SK-N-SH (cell line): Measurements from ENCODE around the gene KRTAP29-1. TPM values are rescaled to one million over a fixed set of nuclear protein-coding genes. Genes with fewer than 3 reads are reported as not detected.
"Not testable (repeated sequence)": the region's sequence is repeated elsewhere in the genome, so short reads cannot be mapped to it uniquely, and the experiment has no call there.

ENCODE experiments used
- CTCF ChIA-PET: fragments of 300-600, 350-600 bp; formaldehyde crosslinking; extraction: SDS; loops from one replicate; lab custom pipeline; 2021; lab: Yijun Ruan, JAX
- POLR2A ChIA-PET: fragments of 350-600 bp; sonication (Branson Sonifier 250); formaldehyde crosslinking; extraction: SDS; loops from one replicate; lab custom pipeline; 2020; ENCODE audit warnings: antibody characterized with exemption, inconsistent platforms; lab: Yijun Ruan, JAX
- DNase-seq: peaks from one replicate; pipeline ENCODE4 v3.0.0; 2012
- H2AFZ ChIP-seq: fragments of 200-600 bp; sonication (generic); 2 replicates; pipeline ENCODE4 v1.8.1; 2016; ENCODE audit warnings: antibody characterized with exemption, mild to moderate bottlenecking, low read depth
- H3F3A ChIP-seq: fragments of 200-600 bp; sonication (generic); replicated peaks from 2 replicates; pipeline ENCODE3; 2016; ENCODE audit warnings: antibody characterized with exemption, mild to moderate bottlenecking; ENCODE audit not compliant: insufficient read depth
- H3K27ac ChIP-seq, 2 experiments: fragments of 200-500 bp in 1 of 2; fragments of 200-600 bp in 1 of 2; sonication (Bioruptor generic) in 1 of 2; sonication (generic), shearing (Covaris generic) in 1 of 2; 2 replicates each; pipeline versions ENCODE4 v1.5.1 to v1.6.1; 2014 to 2016; ENCODE audit warnings: low read depth in 2 of 2, inconsistent platforms in 1 of 2, low read length in 1 of 2, mild to moderate bottlenecking in 1 of 2, mixed read lengths in 1 of 2
- H3K27me3 ChIP-seq: fragments of 200-600 bp; sonication (generic), shearing (Covaris generic); 2 replicates; pipeline ENCODE4 v1.6.1; 2016; ENCODE audit warnings: mixed run types; ENCODE audit not compliant: insufficient read depth
- H3K36me3 ChIP-seq, 2 experiments: fragments of 200-500 bp in 1 of 2; fragments of 200-600 bp in 1 of 2; sonication (Bioruptor generic) in 1 of 2; sonication (generic) in 1 of 2; replicated peaks in 1 of 2; 2 replicates each; pipeline versions ENCODE3 to v1.5.1; 2014 to 2016; ENCODE audit warnings: low read length in 1 of 2, mild to moderate bottlenecking in 1 of 2; ENCODE audit not compliant: insufficient read depth in 2 of 2, control insufficient read depth in 1 of 2
- H3K4me1 ChIP-seq, 2 experiments: fragments of 200-500 bp in 1 of 2; fragments of 200-600 bp in 1 of 2; sonication (Bioruptor generic) in 1 of 2; sonication (generic), shearing (Covaris generic) in 1 of 2; 2 replicates each; pipeline versions ENCODE4 v1.5.1 to v1.6.1; 2014 to 2016; ENCODE audit warnings: low read depth in 1 of 2, low read length in 1 of 2, mixed run types in 1 of 2; ENCODE audit not compliant: insufficient read depth in 2 of 2, control insufficient read depth in 1 of 2
- H3K4me2 ChIP-seq: fragments of 200-600 bp; sonication (generic), shearing (Covaris generic); 2 replicates; pipeline ENCODE4 v1.6.1; 2017; ENCODE audit warnings: mixed run types
- H3K4me3 ChIP-seq, 2 experiments: fragments of 200-500 bp in 1 of 2; fragments of 200-600 bp in 1 of 2; sonication (Bioruptor generic) in 1 of 2; sonication (generic), shearing (Covaris generic) in 1 of 2; 2 replicates each; pipeline versions ENCODE4 v1.5.1 to v1.8.1; 2014 to 2016; ENCODE audit warnings: low read depth in 2 of 2, inconsistent platforms in 1 of 2, low read length in 1 of 2, mild to moderate bottlenecking in 1 of 2, mixed read lengths in 1 of 2, moderate library complexity in 1 of 2
- H3K79me2 ChIP-seq: fragments of 200-600 bp; sonication (generic); 2 replicates; pipeline ENCODE4 v1.8.1; 2017; ENCODE audit warnings: mild to moderate bottlenecking; ENCODE audit not compliant: insufficient read depth
- H3K9ac ChIP-seq: fragments of 200-600 bp; sonication (generic); 2 replicates; pipeline ENCODE4 v1.6.1; 2017; ENCODE audit warnings: mixed run types
- H3K9me2 ChIP-seq: fragments of 200-600 bp; sonication (generic); 2 replicates; pipeline ENCODE4 v1.6.1; 2017; ENCODE audit warnings: mixed run types
- H3K9me3 ChIP-seq: fragments of 200-600 bp; sonication (generic); 2 replicates; pipeline ENCODE4 v1.6.1; 2017; ENCODE audit warnings: mixed run types, mild to moderate bottlenecking, moderate library complexity
- H4K20me1 ChIP-seq: fragments of 200-600 bp; sonication (generic); 2 replicates; pipeline ENCODE4 v1.6.1; 2017; ENCODE audit warnings: mild to moderate bottlenecking, mixed run types; ENCODE audit not compliant: insufficient read depth
- CTCF ChIP-seq: fragments of 200-600 bp; sonication (generic); IDR thresholded peaks from 2 replicates; pipeline ENCODE4 v1.6.1; 2017; ENCODE audit warnings: antibody characterized with exemption, mild to moderate bottlenecking, moderate library complexity
- FOXJ3 ChIP-seq: sonication (generic); formaldehyde crosslinking; IDR thresholded peaks from 2 replicates; pipeline ENCODE4 v1.5.1; 2020; ENCODE audit warnings: mild to moderate bottlenecking, missing genetic modification reagents
- IRF3 ChIP-seq: fragments of 150-350 bp; IDR thresholded peaks from 2 replicates; pipeline ENCODE4 v1.6.1; 2016; ENCODE audit warnings: mild to moderate bottlenecking, low read depth, low read length
- MEF2A ChIP-seq: IDR thresholded peaks from 2 replicates; pipeline ENCODE4 v1.4.0; 2012; ENCODE audit warnings: low read depth, borderline replicate concordance
- MXI1 ChIP-seq: IDR thresholded peaks from 2 replicates; pipeline ENCODE4 v1.6.1; 2012; ENCODE audit warnings: mild to moderate bottlenecking, low read depth, low read length, improper control_type of control experiment
- NFIC ChIP-seq: IDR thresholded peaks from 2 replicates; pipeline ENCODE4 v1.4.0; 2012; ENCODE audit warnings: borderline replicate concordance
- NRF1 ChIP-seq: IDR thresholded peaks from 2 replicates; pipeline ENCODE4 v1.6.1; 2012; ENCODE audit warnings: low read depth, mild to moderate bottlenecking, low read length
- PBX3 ChIP-seq: IDR thresholded peaks from 2 replicates; pipeline ENCODE4; 2012
- POLR2AphosphoS5 ChIP-seq: IDR thresholded peaks from 2 replicates; pipeline ENCODE4 v1.6.1; 2012; ENCODE audit warnings: low read depth, low read length
- RCOR1 ChIP-seq: fragments of 150-350 bp; IDR thresholded peaks from 2 replicates; pipeline ENCODE4 v1.6.1; 2017; ENCODE audit warnings: antibody characterized with exemption, low read length
- SIN3A ChIP-seq: IDR thresholded peaks from 2 replicates; pipeline ENCODE4 v1.6.1; 2012; ENCODE audit warnings: low read depth, mild to moderate bottlenecking, low read length, moderate library complexity, borderline replicate concordance
- TAF1 ChIP-seq: IDR thresholded peaks from 2 replicates; pipeline ENCODE4 v1.6.1; 2012; ENCODE audit warnings: low read depth, mild to moderate bottlenecking, low read length, moderate library complexity, borderline replicate concordance
- TCF12 ChIP-seq: IDR thresholded peaks from 2 replicates; pipeline ENCODE4 v1.4.0; 2012
- WGBS: methylation state at CpG from one replicate; pipeline ENCODE4 v1.1.6; 2017; ENCODE audit warnings: low lambda C conversion rate; 5-methylcytosine and 5-hydroxymethylcytosine counted together
- polyA plus RNA-seq, 3 experiments: library from polyadenylated mRNA; depleted of rRNA; stranded (reverse); fragments of >200 nt; gene quantifications; 2 replicates each; pipeline ENCODE4 v1.2.3, GENCODE V29; 2012
- TF ChIP-seq, protein P1 (sequence below): IDR thresholded peaks from 2 replicates; pipeline ENCODE4 v1.4.0; 2012; ENCODE audit warnings: low read depth

KRTAP29-1 gene
- polyA plus RNA-seq, 1 of the 3 experiments (the other 2 are of a cell fraction) = not detected

DNA sequence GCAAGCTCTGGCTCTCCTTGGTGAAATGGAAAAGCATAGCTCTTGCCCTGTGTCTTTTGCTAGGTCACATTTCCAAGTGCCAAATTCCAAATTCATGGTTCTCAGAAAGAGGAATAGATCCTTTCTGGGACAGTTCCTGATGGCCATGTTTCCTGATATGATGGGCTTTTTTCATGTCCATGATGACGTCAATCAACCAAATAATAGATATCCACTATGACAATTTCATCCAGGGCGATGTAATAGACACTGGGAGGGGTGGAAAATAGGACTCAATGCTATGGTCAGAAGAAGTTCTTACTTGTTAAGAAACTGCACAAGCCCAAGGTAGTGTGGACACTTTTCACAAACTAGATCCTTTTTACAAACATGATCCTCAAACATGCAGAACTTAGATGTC, 48.5 kb upstream of the KRTAP29-1 start (continued):
- no peak for TF ChIP-seq RCOR1
- TF ChIP-seq TCF12 = no peak
- TF ChIP-seq NRF1 = no peak
- TF ChIP-seq POLR2AphosphoS5 = no peak
- TF ChIP-seq TAF1 = no peak

- DNase-seq, H2AFZ ChIP-seq, H3K9me2 ChIP-seq, H3K9ac ChIP-seq, POLR2A ChIA-PET, H3F3A ChIP-seq, H4K20me1 ChIP-seq, H3K27ac ChIP-seq, H3K4me2 ChIP-seq, H3K9me3 ChIP-seq, H3K4me3 ChIP-seq, H3K4me1 ChIP-seq, H3K36me3 ChIP-seq, H3K27me3 ChIP-seq, H3K79me2 ChIP-seq: not testable (repeated sequence)
- WGBS = 42% methylated on average over 12 of the region's 16 CpGs
- CTCF ChIA-PET = interaction anchor here (1.2 to 1.5 kb wide), 3 partner anchors 28 to 298 kb away, joined by 3 to 5 read pairs (median 4); no protein-coding TSS in a partner anchor
Observed at GRCh38 chr17:41350381-41350878, 47.8 kb upstream of the KRTAP29-1 start, which contains the start of gene KRT33A. TSS of gene KRT33A (minus strand) at chr17:41350828. CDS start at chr17:41350767, 61 bp downstream.

GRCh38 chr17:41347869-41348760, 45.5 kb upstream of the KRTAP29-1 start:
- POLR2A ChIA-PET = no interaction called here
- H3K4me1 ChIP-seq = no peaks in the 10 kb centered on the region

More at GRCh38 chr17:41347869-41348760, 45.5 kb upstream of the KRTAP29-1 start:
- DNase-seq = no peak
- H3K27me3 ChIP-seq = no peaks in the 10 kb centered on the region; the same call in 1 of the 2 replicates
- no peak overlapping the region for H2AFZ ChIP-seq
- no peaks in the 10 kb centered on the region for H3K36me3 ChIP-seq
- no peak overlapping the region for H3K4me3 ChIP-seq
- H3K9me2 ChIP-seq = no peaks in the 10 kb centered on the region
- H3K9ac ChIP-seq = no peak overlapping the region
- H3K4me2 ChIP-seq = no peak overlapping the region
- TF ChIP-seq MXI1 (no peak), FOXJ3 (CRISPR knock-in tag) (no peak), PBX3 (no peak), NFIC (no peak), TCF12 (no peak), CTCF (no peak), TAF1 (no peak), SIN3A (no peak), MEF2A (no peak), IRF3 (no peak)
- TF ChIP-seq, protein P1, sequence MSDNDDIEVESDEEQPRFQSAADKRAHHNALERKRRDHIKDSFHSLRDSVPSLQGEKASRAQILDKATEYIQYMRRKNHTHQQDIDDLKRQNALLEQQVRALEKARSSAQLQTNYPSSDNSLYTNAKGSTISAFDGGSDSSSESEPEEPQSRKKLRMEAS = no peak
- CTCF ChIA-PET = interaction anchor here (1.0 to 1.2 kb wide), 5 partner anchors 9 to 319 kb away, joined by 3 to 6 read pairs (median 3); no protein-coding TSS in a partner anchor
- no peaks in the 10 kb centered on the region for H3K9me3 ChIP-seq
- 46% methylated on average over 7 of the region's 7 CpGs for WGBS
- no peaks in the 10 kb centered on the region for H3F3A ChIP-seq
- no peaks in the 10 kb centered on the region for H3K79me2 ChIP-seq
- H4K20me1 ChIP-seq = no peaks in the 10 kb centered on the region
- no peak overlapping the region for H3K27ac ChIP-seq
